ENCODE measurements around the gene COIL.
A peak's percentile ranks its signal among the peaks of the same experiment; 100 is the strongest.
"Not testable (repeated sequence)": the region's sequence is repeated elsewhere in the genome, so short reads cannot be mapped to it uniquely, and the experiment has no call there.

The COIL gene

DNA sequence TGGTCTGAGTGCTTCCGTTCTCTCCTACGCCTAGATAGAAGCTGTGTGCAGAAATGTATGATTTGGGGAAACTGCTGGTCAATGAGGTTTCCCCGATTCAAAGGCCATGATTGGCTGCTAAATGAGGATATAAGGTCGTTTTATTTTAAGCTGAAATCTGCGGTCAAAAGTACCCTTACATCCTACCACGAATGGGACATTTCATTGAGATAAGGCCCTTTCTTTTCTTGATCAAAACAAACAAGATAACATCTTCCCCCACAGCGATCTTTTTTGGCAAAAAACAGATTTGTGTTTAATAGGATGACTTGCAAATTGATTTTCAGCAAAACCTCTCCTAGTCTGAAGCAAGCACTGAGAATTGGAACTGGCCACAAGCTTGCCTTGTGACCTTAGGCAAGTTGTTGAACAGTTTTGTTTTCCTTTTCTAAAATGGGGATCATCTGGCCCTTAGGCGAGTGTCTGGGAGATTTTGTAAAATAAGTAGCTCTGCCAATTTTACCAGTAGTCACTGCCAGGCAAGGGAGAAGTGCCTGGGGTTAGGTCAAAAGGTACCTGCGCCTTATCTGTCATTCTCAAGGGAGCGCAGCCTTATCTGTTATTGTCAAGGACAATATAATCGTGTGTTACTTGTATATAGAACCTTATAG lies 17.7 kb upstream of the COIL start:
- DNase-seq (ENCODE audit: low read depth, low spot score), result no peak

DNA sequence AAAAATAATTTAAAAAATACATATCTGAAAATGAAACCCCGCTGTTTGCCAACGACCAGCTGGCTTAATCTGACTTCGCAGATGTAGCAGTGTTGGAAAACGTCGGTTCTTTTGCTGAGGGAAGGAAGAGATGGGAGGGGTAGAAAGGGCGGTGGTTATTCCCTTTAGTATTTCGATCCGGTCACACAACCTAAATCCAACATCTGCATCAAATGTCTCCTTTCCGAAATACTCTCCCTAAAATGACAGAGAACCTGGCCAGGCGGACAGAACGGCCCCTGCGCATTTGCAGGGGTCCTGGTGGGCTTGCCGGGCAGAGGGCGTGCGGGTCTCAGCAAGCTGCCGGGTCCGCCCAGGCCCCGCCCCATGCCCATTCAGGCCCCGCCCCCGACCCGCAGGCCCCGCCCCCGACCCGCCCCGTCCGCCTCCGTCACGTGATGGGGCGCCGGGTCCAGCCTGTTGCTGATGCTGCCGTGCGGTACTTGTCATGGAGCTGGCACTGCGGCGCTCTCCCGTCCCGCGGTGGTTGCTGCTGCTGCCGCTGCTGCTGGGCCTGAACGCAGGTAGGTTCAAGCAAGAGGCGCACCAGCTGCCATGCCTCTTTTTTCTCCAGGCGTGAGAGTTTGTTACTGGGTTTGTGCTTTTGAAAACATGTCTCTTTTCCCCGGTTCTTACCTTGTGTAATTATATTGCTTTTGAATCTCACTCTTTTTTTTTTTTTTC lies 17.0 kb upstream of the COIL start, which contains the start of gene SCPEP1:
Gene SCPEP1, plus strand, starts transcription at position 459 of the 723 bp plus-strand sequence. Its CDS starts 29 bp downstream, at position 488.
- DNase-seq (ENCODE audit: low read depth, low spot score), result peak; percentile 52

DNA sequence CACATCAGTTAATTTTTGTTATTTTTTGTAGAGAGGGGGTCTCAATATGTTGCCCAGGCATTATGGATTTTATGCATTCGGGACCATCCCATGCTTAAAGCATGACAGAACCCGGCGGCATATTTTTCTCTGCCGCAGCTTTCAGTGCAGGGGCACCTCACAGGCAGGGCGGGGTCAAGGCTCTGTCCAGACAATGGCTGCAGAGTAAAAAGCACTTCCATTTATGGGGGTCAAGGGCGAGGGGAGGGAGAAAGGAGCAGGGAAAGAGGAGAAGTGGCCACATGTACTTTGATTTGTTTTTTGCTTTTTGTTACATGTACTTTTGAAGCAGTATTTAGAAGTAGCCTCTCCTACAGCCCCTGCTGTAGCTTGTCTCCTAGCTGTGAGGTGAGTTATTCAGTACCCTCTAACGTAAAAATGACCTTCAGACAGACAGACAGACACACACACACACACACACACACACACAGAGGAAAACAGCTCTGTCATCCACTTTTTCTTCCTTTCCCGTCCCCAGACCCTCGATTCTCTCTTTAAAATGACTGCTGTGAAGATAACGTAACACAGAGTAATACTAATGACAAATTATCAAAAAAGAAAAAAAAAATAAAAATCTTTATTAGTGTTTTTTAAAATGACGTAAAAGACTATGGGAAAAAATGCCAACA lies 16.2 kb upstream of the COIL start:
- no peak for DNase-seq (ENCODE audit: low read depth, low spot score)

DNA sequence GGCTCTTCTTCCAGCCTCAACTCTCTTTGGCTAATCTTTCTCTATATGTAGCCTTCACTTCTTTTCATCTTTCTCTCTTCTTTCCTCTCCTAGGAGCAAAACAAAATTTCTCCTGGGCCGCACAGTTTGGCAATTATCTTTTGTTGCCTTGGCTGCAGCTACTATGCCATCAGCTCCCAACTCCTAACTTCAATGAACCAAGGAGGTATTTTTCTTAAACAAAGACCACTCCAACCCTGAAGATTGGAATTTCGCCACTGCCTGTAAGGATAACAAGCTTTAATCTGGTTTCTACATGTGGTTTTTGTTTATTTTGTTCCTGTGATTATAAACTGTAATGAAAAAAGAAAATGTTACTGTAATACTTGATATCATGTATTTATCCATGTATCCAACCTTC lies 14.8 kb upstream of the COIL start:
- DNase-seq (ENCODE audit: low read depth, low spot score), result no peak

DNA sequence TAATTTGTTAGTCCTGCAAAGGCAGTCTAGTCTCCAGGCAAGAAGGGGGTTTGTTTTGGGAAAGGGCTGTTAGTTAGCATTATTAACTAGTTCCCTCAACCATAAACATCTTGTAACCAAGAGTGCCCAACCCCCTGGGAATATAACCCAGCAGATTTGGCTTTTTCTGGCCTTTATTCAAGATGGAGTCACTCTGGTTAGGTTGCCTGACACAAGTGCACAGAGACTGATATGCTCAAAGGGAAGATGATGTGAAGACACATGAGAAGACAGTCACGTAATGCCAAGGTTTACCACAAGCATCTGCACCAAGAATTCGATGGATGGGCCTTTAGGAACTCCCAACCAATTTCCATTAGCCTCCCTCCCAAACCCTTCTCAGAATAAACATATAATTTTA lies 13.2 kb upstream of the COIL start:
- no peak for DNase-seq (ENCODE audit: low read depth, low spot score)

DNA sequence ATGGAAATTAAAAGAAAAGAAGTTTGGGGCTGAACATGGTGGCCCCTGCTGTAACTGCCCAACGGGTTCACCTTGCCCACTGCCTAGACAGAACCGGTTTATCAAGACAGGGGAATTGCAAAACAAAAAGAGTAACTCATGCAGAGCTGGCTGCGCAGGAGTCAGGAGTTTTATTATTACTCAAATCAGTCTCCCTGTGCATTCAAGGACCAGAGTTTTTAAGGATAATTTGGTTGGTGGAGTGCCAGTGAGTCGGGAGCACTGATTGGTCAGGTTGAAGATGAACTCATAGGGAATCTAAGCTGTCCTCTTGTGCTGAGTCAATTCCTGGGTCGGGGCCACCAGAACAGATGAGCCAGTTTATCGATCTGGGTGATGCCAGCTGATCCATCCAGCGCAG lies 12.7 kb upstream of the COIL start:
- DNase-seq (ENCODE audit: low read depth, low spot score), result no peak

DNA sequence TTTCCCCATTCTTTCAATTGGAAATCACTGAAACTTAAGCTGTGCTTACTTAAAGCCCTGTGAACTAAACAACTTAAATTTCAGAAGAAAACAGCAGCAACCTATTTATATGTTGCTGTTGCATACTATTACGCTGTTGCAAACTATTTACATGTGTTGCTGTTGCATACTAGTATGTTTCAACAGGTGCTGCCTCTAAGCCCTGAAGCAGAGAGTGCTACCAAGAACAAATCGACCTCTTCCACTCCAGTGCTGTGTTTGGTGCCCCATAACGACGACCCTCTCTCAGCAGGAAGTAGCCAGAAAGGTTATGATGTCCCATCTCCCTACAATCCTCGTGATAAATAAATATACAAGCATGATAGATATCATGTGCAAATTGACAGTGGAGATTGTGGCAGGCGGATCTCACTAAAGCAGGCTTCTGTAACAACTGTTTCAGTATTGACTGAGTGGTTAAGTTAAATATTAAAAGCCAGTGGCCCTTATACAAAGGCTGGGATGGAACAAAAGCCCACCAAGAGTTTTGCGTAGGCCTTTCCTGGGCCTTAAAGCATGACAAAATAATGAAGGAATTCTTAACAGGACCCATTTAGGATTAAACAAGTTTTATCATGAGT lies 11.4 kb upstream of the COIL start:
- DNase-seq (ENCODE audit: low read depth, low spot score), result no peak

DNA sequence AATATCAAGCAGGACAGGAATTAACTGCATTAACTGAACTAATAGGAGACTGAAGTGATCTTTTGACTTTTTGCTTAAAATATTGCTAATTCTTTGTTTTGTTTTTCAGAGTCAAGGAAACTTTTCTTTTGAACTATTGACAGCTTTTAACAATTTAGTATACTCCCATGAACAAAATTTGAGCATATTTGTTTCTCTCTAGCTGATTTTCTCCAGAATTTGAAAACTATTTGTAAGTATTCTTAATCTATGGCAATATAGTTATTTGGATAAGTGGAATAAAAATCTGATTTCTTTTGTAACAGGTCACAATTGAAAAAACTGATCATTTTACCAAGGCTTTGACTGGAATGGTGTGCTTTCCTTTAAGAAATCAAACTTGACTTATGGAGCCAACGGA lies 10.1 kb upstream of the COIL start:
- DNase-seq (ENCODE audit: low read depth, low spot score), result no peak

DNA sequence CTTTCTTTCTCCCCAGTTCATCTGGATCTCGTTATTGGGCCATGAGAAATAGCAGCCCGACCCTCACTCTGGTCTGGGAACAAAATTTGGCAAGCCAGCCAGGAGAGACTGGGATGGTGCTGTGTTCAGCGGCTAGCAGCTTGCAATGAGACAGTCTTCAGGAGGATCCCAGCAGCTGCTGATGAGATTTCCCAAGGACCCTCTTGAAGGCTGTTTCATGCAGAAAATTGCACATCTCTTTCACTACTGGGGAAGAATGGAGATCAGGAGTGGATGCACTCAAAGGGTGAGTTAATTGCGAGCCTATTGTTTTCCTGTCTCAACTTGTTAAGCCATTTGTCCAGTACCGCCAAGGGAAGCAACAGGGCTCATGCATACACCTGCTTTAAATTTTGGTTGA lies 5.5 kb upstream of the COIL start:
- DNase-seq (ENCODE audit: low read depth, low spot score), result no peak

DNA sequence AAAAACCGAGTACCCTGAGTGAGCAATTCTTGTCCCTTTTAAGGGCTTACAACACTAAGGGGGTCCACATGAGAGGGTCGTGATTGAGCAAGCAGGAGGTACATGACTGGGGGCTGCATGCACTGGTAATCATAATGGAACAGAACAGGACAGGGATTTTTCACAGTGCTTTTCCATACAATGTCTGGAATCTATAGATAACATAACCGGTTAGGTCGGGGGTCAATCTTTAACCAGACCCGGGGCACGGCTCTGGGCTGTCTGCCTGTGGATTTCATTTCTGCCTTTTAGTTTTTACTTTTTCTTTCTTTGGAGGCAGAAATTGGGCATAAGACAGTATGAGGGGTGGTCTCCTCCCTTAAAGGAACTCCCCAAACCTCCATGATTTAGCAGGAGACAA lies 4.8 kb upstream of the COIL start:
- DNase-seq (ENCODE audit: low read depth, low spot score), result not testable (repeated sequence)

DNA sequence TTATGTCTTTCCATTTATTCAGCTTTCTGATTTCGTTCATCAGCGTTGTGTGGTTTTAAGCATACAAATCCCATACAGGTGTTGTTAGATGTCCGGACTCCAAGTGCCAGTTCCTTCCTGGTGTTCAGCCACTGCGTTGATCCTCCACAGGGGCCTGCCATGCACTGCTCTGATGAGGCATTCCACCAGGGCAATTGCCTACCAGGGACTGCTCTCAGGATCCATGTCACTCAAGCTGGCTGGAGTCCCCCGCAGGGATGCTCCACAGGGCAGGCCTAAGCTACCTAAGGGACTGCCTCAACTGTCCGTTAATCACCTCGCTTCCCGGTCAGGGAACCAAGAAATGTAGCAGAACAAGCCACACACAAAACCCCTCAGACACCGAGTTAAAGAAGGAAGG lies 4.4 kb upstream of the COIL start:
- DNase-seq (ENCODE audit: low read depth, low spot score), result not testable (repeated sequence)

DNA sequence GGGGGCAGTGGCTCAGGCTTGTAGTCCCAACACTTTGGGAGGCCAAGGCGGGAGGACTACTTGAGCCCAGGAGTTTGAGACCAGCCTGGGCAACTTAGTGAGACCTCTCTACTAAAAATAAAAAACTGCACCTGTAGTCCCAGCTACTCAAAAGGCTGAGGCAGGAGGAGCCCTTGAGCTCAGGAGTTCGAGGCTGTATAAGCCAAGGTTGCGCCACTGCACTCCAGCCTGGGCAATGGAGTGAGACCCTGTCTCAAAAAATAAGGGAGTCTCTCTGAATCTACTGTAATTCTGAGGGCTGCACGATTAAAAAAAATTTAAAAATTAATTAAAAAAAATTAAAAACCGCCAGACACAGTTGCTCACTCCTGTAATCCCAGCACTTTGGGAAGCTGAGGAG lies 3.9 kb downstream of the COIL start:
- DNase-seq (ENCODE audit: low read depth, low spot score), result no peak

DNA sequence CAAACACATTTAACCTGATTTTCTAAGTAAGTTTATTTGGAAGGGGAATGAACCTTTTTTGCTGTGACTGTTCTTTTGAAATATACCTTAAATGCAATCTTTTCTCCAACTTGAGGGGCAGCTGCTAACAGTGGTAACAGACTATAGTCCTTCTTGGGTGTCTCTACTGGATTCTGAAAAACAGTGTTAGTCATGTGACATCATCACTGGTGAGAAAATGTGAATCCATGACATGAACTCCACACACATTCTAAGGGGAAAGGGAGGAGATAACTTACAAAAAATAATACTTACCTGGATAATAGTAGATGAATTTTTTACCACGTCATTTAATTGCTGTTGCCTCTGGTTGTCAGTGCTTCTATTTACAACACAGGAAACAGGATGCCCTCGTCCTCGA lies 11.3 kb downstream of the COIL start:
- DNase-seq (ENCODE audit: low read depth, low spot score), result no peak

DNA sequence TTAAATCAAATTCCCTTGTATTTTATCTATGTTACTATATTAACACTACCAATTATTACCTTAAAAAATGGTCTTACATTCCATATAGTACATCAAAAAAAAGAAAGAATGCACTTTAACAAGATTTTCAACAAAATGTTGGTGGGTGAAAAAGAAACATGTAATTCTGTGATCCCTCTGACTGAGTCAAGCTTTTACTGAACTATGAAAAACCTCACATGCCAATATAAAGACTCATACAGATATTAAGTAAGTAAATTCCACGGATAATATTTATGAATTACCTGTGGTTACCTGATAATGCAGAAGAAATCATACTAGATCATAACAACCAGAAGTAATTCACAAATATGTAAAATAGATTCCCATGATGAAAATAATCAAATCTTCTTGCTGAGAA lies 12.4 kb downstream of the COIL start:
- DNase-seq (ENCODE audit: low read depth, low spot score), result no peak

DNA sequence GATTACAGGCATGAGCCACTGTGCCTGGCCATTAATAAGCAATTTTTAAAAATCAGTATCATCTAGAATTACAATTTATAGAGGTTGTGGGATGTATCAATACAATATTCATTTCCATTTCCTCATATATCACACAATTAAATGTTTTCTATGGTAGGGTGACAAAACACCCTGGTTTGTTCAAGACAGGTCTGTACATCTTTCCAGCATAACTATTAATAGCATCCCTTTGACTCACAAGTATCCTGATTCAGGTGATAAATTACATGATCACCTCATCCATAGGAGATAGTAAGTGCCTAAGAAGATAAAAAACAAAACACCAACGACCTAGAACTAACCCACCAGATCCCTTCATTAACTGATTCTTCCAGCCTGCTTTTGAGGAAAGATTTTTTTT lies 13.1 kb downstream of the COIL start:
- no peak for DNase-seq (ENCODE audit: low read depth, low spot score)

DNA sequence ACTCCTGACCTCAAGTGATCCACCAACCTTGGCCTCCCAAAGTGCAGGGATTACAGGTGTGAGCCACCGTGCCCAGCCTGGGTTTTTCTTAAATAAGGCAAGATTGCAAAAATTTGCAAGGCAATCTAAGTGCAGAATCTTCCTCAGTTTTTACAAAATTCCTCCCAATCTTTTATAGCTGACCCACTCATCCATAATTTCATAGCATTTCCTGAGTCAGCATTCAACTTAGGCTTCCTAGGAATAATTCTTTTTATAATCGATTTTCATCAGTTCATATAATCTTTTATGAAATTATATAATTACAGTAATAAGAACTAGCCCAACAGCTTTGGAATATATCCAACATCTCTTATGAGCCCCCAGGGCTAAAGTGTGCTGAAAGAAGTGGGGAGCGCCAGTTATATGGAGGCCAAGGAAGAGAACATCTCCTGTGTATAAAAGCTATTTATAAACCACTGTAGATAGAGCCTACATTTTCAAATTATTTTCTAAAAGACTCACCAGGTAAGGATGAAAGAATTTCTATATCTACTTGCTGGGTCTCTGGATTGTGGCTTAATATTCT lies 14.8 kb downstream of the COIL start:
- no peak for DNase-seq (ENCODE audit: low read depth, low spot score)

DNA sequence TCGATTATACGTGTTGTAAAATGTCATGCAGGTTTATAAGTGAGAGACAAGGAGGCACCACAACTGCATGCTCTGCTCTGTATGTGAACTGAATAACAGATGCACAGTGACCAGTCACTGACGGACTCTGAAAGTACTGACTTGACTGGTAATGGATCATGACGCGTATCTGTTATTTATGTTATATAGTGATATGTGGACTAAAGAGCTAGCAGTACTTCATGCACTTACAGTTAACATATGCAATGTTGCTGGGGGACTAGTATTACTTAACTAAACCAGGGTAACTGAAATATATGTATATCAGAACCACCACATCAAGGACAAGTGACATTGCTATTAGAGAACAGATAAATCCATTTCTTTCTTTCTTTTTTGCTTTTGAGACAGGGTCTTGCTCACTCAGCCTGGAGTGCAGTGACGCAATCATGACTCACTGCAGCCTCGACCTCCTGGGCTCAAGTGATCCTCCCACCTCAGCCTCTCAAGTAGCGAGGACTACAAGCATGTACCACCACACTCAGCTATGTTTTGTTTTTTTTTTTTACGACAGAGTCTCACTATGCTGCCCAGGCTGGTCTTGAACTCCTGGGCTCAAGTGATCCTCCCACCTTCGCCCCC lies 17.2 kb downstream of the COIL start:
- no peak for DNase-seq (ENCODE audit: low read depth, low spot score)

DNA sequence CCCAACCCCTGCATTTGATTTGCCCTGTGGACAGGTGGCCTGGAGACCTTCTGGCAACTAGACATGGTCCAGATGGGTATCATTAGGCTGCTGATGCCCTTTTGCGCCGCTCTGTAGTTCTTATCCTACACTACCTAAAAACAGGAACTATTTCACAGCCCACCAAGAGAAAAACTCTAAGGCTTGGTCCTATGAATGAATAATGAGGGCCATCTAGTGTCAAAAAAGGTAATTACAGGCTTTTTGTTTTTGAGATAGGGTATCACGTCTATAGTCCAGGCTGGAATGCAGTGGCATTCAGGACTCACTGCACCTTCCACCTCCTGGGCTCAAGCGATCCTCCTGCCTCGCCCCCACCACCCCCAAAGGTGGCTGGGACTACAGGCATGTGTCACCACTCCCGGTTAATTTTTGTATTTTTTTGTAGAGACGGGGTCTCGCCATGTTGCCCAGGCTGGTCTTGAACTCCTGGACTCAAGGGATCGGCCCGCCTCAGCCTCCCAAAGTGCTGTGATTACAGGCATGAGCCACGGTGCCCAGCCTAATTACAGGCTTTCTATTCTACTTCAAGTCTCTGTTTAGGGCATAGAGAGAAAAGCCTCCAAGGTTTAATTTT lies 20.9 kb downstream of the COIL start:
- no peak for DNase-seq (ENCODE audit: low read depth, low spot score)

DNA sequence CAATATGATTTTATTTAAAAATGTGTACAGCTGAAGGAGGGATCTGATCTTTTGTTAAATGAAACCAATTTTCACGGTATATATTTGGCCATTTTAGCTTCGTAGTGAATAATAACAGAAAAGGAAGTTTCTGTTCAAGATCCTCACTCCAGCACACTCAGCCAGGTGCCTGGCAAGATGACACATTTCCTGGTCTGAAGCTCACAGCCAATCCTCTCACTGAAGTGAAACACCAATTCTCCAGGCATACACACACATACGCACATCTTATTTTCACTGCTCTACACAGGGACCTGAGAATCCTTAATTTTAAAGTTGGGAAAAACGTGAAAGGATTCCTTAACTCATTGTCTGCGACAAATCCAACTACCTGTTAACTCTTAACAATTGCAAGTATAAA lies 22.6 kb downstream of the COIL start:
- DNase-seq (ENCODE audit: low read depth, low spot score), result not testable (repeated sequence)

DNA sequence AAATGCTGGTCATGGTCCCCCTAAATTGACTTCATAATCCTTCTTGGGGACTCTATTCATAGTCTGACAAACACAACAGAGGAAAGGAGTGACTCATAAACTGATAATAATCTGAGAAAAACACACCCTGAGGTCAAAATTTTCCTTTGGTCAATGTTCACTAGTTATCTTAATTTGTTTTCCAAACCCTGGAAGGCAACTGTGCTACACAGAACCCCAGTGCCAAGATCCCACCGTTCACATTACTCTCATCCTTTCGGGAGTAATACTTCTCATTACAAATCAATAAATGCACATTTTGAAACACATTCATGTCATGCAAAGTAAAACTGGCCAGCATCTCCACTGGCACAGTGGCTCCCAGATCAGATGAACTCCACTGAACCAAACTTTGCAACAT lies 23.2 kb downstream of the COIL start:
- no peak for DNase-seq (ENCODE audit: low read depth, low spot score)

DNA sequence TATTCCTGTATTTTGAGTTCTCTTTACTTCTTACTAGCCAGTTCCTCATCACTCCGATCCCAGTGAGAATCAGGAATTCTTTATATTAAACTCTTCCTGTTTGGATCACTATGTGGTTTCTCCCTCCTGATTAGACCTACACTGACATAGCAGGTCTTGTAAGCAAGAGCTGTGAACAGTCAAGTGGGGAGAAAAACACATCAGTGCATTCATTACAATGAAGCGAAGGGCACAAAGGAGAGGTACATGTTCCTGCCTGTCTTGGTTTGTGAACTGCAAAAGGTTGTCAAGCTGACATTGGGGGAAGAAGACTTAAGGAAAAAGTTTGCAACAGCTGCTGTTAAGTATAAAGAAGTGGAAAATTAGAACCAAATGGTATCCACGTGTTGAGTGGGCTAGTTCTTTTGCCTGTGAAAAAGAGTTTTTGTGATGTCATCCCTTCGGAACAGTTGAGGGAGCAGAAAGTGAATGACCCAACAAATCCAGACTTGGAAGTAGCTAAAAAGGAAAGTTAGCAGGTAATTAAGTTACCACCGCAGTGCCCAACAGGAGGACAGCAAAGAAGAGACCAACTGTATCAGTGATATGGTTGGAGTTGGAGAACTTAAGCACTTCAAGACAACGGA lies 24.0 kb downstream of the COIL start:
- no peak for DNase-seq (ENCODE audit: low read depth, low spot score)

Measured in activated naive CD8-positive, alpha-beta T cell treated with anti-CD3 and anti-CD28 coated beads, Interleukin-2, amount 50 U/mL, for 16 hours (primary cell).